Ovary (tissue), 3 donors: Measurements from ENCODE around the gene GASK1A.

Source experiments
- EP300 ChIP-seq: sonication (generic); formaldehyde crosslinking; IDR thresholded peaks from one replicate; pipeline ENCODE4 v1.6.1; 2017; ENCODE audit warnings: antibody characterized with exemption
- POLR2A ChIP-seq: fragments of 450-650 bp; IDR thresholded peaks from one replicate; pipeline ENCODE4 v1.6.1; 2017; ENCODE audit warnings: antibody characterized with exemption, mild to moderate bottlenecking, moderate library complexity
- TF ChIP-seq, protein P1 (sequence below), 3 donors: fragments of 450-650 bp in 2 of 3; fragments of 200-600 bp in 1 of 3; IDR thresholded peaks; one replicate each; pipeline versions ENCODE4 v1.5.1 to v1.8.0; 2016 to 2022; ENCODE audit warnings: antibody characterized with exemption in 3 of 3, mild to moderate bottlenecking in 1 of 3
- donor health status: DM: no; HTN: no; CAD: no.

DNA sequence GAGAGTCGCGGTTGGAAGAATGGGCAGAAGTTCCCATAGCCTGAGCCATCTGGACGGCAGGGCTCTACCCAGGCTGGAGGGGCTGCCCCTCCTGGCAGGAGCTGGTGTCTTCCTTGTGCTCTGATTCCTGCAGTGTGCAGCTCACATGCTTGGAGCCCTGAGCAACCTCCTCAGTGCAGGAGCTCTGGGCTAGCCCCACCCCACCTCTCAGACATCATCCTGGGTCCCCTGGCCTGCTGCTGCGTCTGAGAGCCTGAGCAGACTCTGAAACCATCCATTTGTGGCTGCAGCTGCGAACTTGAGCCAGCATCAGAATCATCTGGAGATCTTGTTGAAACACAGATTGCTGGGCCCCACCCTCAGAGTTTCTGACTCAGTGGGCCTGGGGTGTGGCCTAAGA, 84.0 kb downstream of the GASK1A start:
- TF ChIP-seq, protein P1, sequence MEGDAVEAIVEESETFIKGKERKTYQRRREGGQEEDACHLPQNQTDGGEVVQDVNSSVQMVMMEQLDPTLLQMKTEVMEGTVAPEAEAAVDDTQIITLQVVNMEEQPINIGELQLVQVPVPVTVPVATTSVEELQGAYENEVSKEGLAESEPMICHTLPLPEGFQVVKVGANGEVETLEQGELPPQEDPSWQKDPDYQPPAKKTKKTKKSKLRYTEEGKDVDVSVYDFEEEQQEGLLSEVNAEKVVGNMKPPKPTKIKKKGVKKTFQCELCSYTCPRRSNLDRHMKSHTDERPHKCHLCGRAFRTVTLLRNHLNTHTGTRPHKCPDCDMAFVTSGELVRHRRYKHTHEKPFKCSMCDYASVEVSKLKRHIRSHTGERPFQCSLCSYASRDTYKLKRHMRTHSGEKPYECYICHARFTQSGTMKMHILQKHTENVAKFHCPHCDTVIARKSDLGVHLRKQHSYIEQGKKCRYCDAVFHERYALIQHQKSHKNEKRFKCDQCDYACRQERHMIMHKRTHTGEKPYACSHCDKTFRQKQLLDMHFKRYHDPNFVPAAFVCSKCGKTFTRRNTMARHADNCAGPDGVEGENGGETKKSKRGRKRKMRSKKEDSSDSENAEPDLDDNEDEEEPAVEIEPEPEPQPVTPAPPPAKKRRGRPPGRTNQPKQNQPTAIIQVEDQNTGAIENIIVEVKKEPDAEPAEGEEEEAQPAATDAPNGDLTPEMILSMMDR (IDR thresholded peaks at IDR 0.05) = no peak
- TF ChIP-seq POLR2A (no peak), EP300 (no peak)
